Measurements from ENCODE around the gene CDH24.

- TF ChIP-seq CTCF (optimal IDR thresholded peaks at IDR 0.05 in 1 of 3, IDR thresholded peaks at IDR 0.05 in 1 of 3, conservative IDR thresholded peaks at IDR 0.05 in 1 of 3; ENCODE audit: extremely low read depth in 1 of 3, insufficient read depth in 2 of 3, low read length in 3 of 3): no peak
- TF ChIP-seq EZH2 (IDR thresholded peaks at IDR 0.05; ENCODE audit: low read length): no peak
Observed at GRCh38 chr14:23078692-23079116, 21.4 kb upstream of the CDH24 start.
